ENCODE measurements around the gene EXOC2. TPM values are rescaled to one million over a fixed set of nuclear protein-coding genes. Genes with fewer than 3 reads are reported as not detected.

Gene EXOC2
- polyA plus RNA-seq, 1 experiment: 16.0 TPM

DNA sequence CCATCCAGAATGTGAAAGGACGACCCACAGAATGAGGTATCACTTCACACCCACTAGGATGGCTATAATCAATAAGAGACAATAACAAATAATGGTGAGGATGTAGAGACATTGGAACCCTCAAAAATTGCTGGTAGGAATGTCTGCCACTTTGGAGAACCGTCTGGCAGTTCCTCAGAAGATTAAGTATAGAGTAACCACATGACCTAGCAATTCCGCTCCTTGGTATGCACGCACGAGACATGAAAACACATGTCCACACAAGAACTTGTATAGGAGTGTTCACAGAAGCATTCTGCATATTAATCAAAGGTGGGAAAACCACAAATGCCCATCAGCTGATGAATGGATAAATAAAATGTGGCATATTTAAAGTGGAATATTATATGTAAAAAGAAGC is 200.8 kb downstream of the EXOC2 start:
- no peaks in the 10 kb centered on the region for H3K27me3 ChIP-seq (ENCODE audit: control insufficient read depth, insufficient read depth, low read length)
- H3K36me3 ChIP-seq (ENCODE audit: control insufficient read depth, insufficient read depth, low read length): peaks cover 3% of the 10 kb centered on the region; the same call in 1 of the 2 replicates
- DNase-seq (ENCODE audit: low read depth): no peak
- TF ChIP-seq, protein P1, sequence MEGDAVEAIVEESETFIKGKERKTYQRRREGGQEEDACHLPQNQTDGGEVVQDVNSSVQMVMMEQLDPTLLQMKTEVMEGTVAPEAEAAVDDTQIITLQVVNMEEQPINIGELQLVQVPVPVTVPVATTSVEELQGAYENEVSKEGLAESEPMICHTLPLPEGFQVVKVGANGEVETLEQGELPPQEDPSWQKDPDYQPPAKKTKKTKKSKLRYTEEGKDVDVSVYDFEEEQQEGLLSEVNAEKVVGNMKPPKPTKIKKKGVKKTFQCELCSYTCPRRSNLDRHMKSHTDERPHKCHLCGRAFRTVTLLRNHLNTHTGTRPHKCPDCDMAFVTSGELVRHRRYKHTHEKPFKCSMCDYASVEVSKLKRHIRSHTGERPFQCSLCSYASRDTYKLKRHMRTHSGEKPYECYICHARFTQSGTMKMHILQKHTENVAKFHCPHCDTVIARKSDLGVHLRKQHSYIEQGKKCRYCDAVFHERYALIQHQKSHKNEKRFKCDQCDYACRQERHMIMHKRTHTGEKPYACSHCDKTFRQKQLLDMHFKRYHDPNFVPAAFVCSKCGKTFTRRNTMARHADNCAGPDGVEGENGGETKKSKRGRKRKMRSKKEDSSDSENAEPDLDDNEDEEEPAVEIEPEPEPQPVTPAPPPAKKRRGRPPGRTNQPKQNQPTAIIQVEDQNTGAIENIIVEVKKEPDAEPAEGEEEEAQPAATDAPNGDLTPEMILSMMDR (IDR thresholded peaks at IDR 0.05; ENCODE audit: insufficient read depth, low read depth, low read length): no peak
- no peak overlapping the region for H3K4me3 ChIP-seq (ENCODE audit: low read depth, low read length)
- POLR2A ChIA-PET: no interaction called here
- CTCF ChIA-PET: interaction anchor here (0.6 kb wide), 1 partner anchor 15 kb away, joined by 3 read pairs; no protein-coding TSS in a partner anchor

DNA sequence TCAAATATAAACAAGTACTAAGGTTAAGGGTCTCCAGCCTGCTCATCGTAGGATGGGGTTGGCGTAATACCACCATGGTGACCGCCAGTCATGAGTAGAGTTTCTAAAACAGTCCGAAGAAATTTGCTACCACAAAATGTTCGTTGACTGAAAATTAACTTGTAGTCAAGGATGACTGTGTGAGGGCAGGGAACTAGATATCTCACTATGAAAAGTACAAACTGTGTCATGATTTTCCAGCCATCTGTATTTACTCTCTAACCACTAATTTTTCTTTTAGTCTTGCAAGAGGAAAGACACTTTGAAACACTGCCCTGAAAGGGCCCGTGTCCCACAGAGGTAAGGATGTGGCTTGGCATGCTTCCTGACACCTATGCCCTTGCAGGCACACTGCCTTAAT is 201.7 kb downstream of the EXOC2 start:
- H3K4me3 ChIP-seq (ENCODE audit: low read depth, low read length): no peak overlapping the region
- H3K36me3 ChIP-seq (ENCODE audit: control insufficient read depth, insufficient read depth, low read length): peaks cover 3% of the 10 kb centered on the region; the same call in 1 of the 2 replicates
- CTCF ChIA-PET: no interaction called here
- POLR2A ChIA-PET: no interaction called here
- TF ChIP-seq, protein P1 (IDR thresholded peaks at IDR 0.05; ENCODE audit: insufficient read depth, low read depth, low read length): no peak
- no peak for DNase-seq (ENCODE audit: low read depth)
- no peaks in the 10 kb centered on the region for H3K27me3 ChIP-seq (ENCODE audit: control insufficient read depth, insufficient read depth, low read length)

DNA sequence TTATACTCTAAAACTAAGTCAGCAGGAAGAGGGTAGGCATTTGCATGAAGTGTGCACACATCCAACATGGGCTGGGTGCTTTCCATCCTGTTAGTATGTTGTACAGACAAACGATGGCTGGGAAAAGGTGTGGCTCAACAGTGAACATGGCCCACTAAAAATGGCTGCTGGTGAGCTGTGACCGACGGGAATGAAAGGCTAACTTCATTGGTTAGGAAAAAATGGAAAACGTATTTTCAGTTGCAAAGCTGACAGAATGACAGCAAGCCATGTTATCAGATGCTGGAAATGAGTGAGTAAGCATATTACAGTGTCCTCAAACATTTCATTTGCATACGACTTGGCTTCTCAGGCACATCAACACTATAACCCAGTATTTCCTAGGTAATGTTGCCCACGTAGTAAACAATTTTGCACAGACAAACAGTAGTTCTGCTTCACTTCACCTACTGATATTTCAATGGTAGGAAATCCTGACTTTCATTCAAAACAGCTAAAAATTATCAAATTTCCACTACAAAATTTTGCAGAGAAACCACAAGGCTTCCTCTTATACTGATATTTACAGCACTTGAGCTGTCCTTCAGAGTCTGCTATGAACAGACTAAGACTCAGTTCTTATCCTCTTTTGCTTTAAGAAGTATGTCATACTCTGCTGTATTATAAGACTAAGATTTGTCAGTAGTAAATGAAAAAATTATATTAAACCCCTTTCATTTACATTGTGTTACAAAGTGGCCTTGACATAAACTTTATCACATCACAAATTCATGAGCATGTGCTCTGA is 202.5 kb downstream of the EXOC2 start:
- Histone ChIP-seq H3K4me3 (ENCODE audit: low read depth, low read length) (no peak overlapping the region), H3K27me3 (ENCODE audit: control insufficient read depth, insufficient read depth, low read length) (no peaks in the 10 kb centered on the region), H3K36me3 (ENCODE audit: control insufficient read depth, insufficient read depth, low read length) (peaks cover 5% of the 10 kb centered on the region; the same call in 1 of the 2 replicates)
- POLR2A ChIA-PET: no interaction called here
- no peak for DNase-seq (ENCODE audit: low read depth)
- CTCF ChIA-PET: no interaction called here
- TF ChIP-seq, protein P1 (IDR thresholded peaks at IDR 0.05; ENCODE audit: insufficient read depth, low read depth, low read length): no peak

DNA sequence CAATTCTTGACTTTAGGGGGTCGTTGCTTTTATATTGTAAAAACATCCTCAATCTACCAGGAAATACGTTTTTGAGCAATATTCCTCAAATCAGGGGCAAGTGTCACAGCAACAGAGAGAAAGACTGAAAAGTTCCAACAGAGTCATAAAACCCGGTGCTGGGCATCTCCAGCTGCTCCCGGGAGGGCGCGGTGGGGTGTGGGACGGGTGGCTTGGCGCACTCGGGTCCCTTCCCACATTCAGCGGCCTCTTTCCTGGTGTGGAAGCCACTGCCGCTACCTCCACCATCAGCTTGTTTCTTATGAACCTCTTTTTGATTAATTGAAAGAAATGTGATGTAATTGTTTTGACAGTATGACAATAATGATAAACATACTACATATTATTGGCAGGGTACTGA is 203.2 kb downstream of the EXOC2 start:
- ChIA-PET POLR2A (no interaction called here), CTCF (no interaction called here)
- TF ChIP-seq, protein P1 (IDR thresholded peaks at IDR 0.05; ENCODE audit: insufficient read depth, low read depth, low read length): no peak
- no peak for DNase-seq (ENCODE audit: low read depth)
- Histone ChIP-seq H3K4me3 (ENCODE audit: low read depth, low read length) (no peak overlapping the region), H3K27me3 (ENCODE audit: control insufficient read depth, insufficient read depth, low read length) (no peaks in the 10 kb centered on the region), H3K36me3 (ENCODE audit: control insufficient read depth, insufficient read depth, low read length) (peaks cover 6% of the 10 kb centered on the region; the same call in 1 of the 2 replicates)

DNA sequence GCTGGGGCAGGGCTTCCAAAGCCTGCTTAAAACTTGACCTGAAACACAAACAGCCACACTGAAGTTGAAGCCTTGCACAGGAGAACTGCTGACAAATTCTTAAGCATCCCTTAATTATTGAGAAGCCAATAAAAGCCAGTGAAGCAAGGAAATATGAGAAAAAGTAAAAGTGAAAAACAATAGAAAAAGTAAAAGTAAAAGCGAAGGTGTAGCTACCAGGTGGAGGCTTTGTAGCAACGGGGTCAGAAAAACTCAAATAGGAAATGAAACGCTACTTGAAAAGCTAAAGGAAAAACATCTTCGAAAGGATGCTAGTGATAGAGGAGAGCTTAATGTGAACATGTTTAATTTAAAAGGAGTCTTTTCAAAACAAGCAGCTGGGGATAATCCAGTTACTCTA is 203.9 kb downstream of the EXOC2 start:
- H3K27me3 ChIP-seq (ENCODE audit: control insufficient read depth, insufficient read depth, low read length): no peaks in the 10 kb centered on the region
- H3K36me3 ChIP-seq (ENCODE audit: control insufficient read depth, insufficient read depth, low read length): peaks cover 6% of the 10 kb centered on the region; the same call in 1 of the 2 replicates
- no peak overlapping the region for H3K4me3 ChIP-seq (ENCODE audit: low read depth, low read length)
- TF ChIP-seq, protein P1 (IDR thresholded peaks at IDR 0.05; ENCODE audit: insufficient read depth, low read depth, low read length): no peak
- CTCF ChIA-PET: interaction anchor here (0.7 kb wide), 1 partner anchor 14 kb away, joined by 3 read pairs; no protein-coding TSS in a partner anchor
- DNase-seq (ENCODE audit: low read depth): no peak
- POLR2A ChIA-PET: no interaction called here
